GM19328 (cell line): ENCODE data around the gene THRSP.
"Not testable (repeated sequence)": the region's sequence is repeated elsewhere in the genome, so short reads cannot be mapped to it uniquely, and the experiment has no call there.

Source experiments
- ATAC-seq: cut with Tn5 transposase; IDR thresholded peaks from one replicate; pipeline ENCODE4 v1.9.1; 2021; ENCODE audit warnings: mild to moderate bottlenecking, moderate library complexity; ENCODE audit not compliant: unreplicated experiment

The THRSP gene

DNA sequence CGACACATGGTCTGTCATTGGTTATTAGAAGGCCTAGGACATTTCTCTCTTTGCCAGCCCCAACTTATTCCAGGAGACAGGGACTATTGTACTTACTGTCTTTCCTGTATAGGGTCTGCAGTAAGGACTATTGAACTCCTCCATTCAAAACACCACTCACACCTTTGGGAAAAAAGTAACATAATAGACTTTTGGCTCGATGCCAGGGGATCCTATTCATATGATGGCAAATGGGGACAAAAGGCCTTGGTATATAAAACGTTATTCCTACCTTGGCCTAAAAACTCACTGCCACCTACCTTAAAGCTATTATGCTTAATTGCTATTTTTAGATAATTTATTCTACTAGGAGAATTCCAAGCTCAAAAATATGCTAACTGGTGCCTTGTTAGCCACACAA, 22.3 kb downstream of the THRSP start:
- no peak for ATAC-seq

- not testable (repeated sequence) for ATAC-seq
Observed at GRCh38 chr11:78086521-78087074, 22.9 kb downstream of the THRSP start.

- ATAC-seq = no peak
Observed at GRCh38 chr11:78094250-78094649, 30.6 kb downstream of the THRSP start.

GRCh38 chr11:78097666-78098385, 34.2 kb downstream of the THRSP start:
- no peak for ATAC-seq

DNA sequence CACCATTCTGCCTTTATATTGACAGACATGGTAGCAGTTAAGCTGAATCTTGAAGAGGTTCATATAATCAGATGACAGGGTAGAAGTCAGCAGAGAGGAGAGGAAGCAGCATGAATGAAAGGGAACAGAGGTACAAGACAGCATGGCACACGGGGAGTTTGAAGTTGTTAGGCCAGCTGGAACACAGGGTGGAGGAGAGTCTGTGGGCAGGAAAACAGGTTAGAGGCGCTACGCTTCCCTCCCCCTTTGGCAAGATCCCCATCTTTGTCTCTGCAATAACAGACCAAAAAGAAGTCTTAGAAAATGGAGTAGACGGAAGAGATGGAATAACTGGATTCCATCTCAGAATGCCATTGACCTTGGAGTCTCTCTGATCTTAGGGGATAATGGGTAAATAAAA, 36.0 kb downstream of the THRSP start:
- ATAC-seq = no peak

- ATAC-seq = no peak
Observed at GRCh38 chr11:78100261-78100660, 36.6 kb downstream of the THRSP start.

- no peak for ATAC-seq
Observed at GRCh38 chr11:78100676-78101472, 37.2 kb downstream of the THRSP start.

GRCh38 chr11:78109081-78110015, 45.7 kb downstream of the THRSP start:
- ATAC-seq = no peak

GRCh38 chr11:78110351-78110750, 46.7 kb downstream of the THRSP start:
- no peak for ATAC-seq

DNA sequence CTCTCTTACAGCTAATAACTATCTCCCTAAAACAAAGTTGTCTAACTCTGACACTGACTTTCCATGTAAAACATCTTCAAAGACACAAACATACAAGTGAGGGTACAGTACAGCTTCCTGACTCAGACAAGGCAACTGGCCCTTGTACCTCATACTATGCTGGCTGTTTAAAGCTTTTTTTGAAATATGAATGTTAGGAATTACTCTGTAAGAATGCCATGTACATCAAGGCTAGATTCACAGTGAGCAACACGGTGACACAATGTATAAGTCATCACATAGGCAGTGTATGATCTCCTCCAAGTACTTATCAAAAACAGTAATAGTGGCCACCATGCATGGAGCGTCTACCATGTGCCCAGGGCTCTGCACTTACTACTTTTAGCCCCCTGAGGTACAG, 47.2 kb downstream of the THRSP start:
- no peak for ATAC-seq

GRCh38 chr11:78111298-78111697, 47.6 kb downstream of the THRSP start:
- no peak for ATAC-seq

DNA sequence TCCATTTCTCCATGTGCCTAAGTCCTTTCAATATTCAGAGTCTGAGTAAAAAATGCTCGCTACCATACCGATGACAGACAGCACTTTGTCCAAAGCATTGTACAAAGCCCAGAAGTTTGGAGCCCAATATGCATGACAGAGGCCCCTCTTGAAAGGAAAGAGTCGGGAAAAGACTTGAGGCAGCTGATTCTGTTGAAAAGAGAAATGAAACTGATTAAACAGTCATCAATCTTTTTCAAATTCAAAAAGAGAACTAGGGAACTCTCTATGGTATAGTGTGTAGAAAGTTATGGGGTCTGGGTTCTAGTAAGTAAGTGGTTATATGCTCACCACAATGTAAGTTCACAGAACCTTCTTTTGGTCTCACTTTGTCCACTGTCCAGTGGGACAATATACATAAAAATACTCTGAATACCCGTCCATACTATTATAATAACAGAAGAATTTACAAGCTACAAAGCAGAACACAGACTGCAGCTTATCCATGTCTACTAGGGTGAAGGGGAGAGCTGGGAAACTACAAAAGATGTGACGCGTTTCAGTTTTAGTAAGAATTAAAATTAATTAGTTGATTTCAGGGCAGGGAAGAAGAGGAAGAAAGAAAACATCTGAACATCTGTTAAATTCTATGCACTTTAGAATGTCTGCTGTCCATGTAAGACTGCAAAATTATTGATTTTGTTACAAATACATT, 49.1 kb downstream of the THRSP start:
- ATAC-seq = no peak
